NCI-H146 (cell line): ENCODE data around the gene MB.
"Not testable (repeated sequence)": the region's sequence is repeated elsewhere in the genome, so short reads cannot be mapped to it uniquely, and the experiment has no call there.

Experiments
- DNase-seq: peaks from one replicate; lab custom pipeline; 2025; lab: John Stamatoyannopoulos, UW

MB gene

DNA sequence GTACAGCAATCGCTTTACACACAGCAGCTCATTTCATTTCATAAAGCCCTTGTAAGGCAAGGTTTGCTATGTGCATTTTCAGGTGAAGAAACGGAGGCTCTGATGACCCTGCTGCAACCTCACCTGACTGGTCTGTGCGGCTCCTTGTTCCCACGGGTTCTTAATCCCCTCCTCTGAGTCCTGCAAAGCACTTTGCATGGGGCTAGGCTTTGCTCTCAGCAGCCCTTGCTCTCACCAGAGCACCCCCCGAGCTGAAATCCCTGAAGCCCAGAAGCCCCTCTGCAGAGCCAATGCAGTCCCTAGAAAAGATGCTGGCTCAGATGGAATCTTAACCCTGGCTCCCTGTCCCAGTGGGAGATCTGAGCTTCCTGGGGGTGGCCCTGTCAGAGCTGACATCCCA is 20.1 kb upstream of the MB start:
- DNase-seq: no peak

DNA sequence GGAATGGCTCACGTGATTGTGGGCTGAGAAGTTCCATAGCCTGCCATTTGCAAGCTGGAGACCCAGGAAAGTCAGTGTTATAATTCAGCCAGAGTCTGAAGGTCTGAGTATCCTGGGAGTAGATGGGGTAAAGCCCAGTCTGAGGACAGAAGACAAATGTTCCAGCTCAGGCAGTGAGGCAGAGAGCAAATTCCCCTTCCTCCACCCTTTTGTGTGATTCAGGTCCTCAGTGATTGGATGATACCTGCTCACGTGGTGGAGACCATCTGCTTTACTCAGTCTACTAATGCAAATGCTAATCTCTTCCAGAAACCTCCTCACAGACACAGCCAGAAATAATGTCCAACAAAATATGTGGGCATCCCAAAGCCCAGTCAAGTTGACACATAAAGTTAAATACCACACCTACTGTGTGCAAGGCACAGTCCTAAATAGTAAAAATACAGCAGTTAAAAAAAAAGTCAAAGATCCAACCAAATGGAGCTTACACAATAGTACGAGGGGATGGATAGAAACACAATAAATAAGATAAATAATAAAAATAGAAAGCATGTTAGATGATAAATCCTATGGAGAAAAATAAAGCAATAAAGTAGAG is 17.9 kb upstream of the MB start:
- no peak for DNase-seq

- DNase-seq: no peak
These were observed 16.9 kb upstream of the MB start for GRCh38 chr22:35634015-35634414.

DNA sequence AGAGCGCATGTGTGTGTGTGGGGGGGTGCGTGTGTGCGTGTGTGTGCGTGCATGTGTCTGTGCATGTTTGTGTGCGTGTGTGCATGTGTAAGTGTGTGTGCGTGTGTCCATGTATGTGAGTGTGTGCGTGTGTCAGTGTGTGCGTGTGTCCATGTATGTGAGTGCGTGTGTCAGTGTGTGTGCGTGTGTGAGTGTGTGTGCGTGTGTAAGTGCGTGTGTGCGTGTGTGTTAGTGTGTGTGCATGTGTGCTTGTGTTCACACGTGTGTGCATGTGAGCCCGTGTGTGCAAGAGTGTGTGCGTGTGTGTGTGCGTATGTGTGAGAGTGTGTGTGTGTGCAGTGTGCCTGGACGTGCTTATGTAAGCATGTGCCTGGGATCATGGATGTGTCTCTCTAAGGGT is 16.4 kb upstream of the MB start:
- no peak for DNase-seq

DNA sequence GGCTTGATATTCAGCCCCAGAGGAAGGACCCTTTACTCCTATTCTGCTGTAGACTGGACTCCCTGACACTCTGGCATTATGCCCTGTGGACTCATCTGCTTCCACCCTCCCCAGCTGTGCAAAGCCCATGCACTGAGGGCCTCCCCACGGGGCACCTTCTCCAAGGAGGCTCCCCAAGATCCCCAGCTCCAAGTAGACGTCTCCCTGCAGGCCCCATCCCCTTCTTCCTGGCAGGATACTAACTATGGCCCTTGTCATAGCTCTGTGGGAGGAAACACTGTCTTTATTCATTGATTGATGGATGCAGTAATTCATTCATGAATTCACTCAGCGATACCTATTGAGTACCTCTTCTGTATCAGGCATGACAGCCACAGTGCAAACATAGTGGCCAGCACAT is 15.8 kb upstream of the MB start:
- no peak for DNase-seq

DNA sequence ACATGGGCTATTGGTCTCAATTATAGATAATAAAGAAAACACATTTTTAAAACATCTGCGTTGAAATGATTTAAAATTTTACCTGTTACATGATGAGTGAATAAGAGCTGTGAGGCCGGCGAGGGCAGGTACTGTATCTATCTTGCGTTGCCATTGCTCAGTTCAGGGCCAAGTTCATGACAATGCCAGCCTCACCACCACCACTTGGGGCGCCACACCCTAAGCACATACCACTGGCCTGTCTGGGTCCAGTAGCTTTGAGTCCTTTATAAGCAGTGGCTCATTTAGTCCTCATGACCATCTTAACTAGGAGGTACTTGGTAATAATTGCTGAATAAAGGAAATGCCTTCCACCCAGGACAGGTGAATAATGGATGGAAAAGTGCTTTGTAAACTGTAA is 14.5 kb upstream of the MB start:
- peak; percentile 34 for DNase-seq

DNA sequence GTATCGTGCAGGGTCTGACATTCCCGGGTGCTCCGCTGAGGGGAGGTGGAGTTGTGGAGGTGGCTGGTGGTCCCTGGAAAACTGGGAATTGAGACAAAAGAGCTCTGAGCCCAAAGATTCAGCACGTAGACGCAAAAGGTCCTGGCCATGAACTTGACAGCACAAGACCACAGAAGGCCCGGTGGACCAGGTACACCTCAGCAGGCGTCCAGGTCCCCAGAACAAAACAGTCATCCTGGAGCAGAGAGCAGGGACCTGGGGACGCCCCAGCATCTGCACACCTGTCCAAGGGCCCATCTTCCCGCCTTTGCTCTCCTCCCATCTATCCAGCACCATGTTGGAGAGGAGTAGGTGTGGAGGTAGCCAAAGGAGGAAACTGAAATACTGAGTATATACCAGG is 13.8 kb upstream of the MB start:
- no peak for DNase-seq

GRCh38 chr22:35630387-35630793 is 13.3 kb upstream of the MB start:
- no peak for DNase-seq

DNA sequence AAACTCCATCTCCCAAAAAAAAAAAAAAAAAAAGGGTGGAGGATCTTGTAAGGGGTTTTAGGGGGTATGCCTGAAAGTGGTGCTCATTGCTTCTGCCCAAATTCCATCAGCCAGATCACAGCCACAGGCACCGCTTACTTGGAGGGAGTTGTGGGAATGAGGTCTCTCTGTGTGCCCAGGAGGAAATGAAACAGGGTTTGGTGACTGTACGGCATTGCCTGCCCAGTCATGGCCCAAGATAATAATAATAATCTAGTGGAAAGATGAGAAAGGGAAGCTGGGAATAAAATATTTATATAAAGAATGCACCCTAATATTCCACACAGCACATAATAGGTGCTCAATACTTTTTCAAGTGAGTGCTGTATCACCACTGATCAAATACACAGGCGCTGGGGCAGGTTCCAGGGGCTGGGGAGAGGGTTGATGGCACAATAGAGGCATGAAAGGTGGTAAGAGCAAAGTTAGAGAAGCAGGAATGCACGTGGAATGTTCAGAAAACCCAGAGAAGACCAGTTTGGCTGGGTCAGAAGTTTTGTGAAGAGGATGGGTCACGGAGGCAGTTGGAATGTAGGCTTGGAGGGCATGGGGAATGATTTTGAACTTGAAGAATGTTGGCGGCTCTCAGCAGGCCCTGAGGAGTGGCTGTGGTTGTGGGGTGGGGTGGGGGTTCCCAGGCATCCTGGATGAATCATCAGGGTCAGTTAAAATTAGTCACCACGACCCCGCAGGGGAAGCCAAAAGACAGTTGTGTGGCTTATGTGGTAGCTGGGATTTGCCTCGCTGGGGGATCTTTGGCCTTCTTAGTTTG is 12.5 kb upstream of the MB start:
- no peak for DNase-seq

DNA sequence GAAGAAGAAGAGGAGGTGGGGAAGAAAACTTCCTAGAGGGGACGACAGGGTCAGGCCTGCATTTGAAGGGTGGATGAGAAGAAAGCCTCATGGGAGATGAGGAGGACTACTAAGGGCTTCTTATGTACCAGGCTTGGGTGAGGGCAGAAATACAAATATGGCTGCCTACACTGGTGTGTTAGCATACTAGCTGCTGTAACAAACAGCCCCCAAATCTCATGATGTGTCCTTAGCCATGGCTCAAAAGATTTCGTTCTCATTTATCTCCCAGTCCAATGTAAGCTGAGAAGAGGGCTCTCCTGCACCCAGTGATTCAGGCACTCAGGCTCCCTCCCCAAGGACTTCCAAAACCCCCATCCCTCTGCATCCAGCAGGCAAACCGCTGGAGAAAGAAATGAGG is 11.6 kb upstream of the MB start:
- no peak for DNase-seq

- DNase-seq: peak; percentile 58
These were observed 10.3 kb upstream of the MB start for GRCh38 chr22:35627267-35628041.

DNA sequence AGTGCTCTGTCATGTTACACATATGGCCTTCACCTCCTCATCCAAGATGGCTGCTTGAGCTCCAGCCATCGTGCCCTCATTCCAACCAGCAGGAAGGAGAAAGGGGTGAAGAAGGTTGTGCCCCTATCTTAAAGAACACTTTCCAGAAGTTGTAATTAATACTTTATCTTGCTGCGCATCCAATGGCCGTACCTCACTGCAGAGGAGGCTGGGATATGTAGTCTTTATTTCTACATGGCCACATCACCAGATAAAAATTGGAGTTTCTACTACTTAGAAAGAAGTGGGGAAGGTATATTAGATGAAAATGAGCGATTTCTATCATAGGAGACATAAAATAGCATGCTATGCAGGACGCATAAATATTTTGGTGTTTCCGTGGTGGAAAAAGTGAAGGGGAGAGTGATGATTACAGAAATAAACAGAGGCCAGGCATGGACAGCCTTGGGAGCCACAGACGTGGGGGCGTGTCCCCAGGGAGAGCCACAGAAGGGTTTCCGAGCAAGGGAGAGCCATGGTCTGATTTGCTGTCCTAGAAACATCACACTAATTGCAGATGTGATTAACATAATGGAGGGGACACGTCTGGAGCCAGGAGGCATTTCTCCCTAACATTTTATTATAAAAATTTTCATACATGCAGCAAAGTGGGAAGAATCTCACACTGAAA is 8.8 kb upstream of the MB start:
- no peak for DNase-seq

GRCh38 chr22:35624547-35624946 is 7.4 kb upstream of the MB start:
- DNase-seq: no peak

DNA sequence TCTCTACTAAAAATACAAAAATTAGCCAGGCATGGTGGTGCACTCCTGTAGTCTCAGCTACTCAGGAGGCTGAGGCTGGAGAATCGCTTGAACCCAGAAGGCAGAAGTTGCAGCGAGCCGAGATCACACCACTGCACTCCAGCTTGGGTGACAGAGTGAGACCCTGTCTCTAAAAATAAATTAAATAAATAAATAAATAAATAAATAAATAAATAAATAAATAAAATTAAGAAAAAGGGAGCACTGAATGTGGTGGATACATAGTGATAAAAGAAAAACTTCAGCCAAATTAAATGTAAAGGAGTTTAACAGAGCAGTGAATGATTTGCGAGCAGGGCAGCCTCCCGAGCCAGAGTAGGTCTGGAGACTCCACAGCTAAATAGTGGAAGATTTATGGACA is 6.8 kb upstream of the MB start:
- not testable (repeated sequence) for DNase-seq

GRCh38 chr22:35622191-35622913 is 5.2 kb upstream of the MB start:
- DNase-seq: peak; percentile 52

DNA sequence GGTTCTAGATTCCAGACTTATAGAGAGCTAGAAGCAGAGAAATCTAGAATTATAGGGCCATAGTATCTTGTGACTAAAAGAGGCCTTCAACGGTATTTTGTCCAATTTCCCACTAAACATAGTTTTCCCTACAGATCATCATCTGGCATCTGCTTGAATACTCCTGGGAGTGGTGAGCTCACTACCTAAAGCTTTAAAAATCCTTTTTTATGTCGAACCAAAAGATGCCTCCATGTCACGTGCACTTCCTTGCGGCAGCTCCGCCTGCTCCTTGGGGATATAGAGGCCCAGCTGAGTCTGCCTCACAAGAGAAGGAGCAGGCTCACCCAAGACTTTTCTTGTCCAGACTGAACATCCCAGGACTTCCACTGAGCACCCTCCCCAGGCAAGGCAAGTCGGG is 4.3 kb upstream of the MB start:
- DNase-seq: no peak

- peak; percentile 33 for DNase-seq
These were observed 3.6 kb upstream of the MB start for GRCh38 chr22:35620624-35621251.

GRCh38 chr22:35619336-35620094 is 2.4 kb upstream of the MB start:
- DNase-seq: no peak

- no peak for DNase-seq
These were observed 1.5 kb upstream of the MB start for GRCh38 chr22:35618427-35619223.

GRCh38 chr22:35616043-35616442 is 1.1 kb downstream of the MB start:
- no peak for DNase-seq
